Measurements from ENCODE around the gene KHDRBS1.
"Not testable (repeated sequence)": the region's sequence is repeated elsewhere in the genome, so short reads cannot be mapped to it uniquely, and the experiment has no call there.

Gene KHDRBS1

GRCh38 chr1:32066489-32066873 lies 52.8 kb downstream of the KHDRBS1 start:
- DNase-seq, result peak; percentile 30 to 60

- no peak for DNase-seq
Observed at GRCh38 chr1:32068957-32069588, 55.4 kb downstream of the KHDRBS1 start.

DNA sequence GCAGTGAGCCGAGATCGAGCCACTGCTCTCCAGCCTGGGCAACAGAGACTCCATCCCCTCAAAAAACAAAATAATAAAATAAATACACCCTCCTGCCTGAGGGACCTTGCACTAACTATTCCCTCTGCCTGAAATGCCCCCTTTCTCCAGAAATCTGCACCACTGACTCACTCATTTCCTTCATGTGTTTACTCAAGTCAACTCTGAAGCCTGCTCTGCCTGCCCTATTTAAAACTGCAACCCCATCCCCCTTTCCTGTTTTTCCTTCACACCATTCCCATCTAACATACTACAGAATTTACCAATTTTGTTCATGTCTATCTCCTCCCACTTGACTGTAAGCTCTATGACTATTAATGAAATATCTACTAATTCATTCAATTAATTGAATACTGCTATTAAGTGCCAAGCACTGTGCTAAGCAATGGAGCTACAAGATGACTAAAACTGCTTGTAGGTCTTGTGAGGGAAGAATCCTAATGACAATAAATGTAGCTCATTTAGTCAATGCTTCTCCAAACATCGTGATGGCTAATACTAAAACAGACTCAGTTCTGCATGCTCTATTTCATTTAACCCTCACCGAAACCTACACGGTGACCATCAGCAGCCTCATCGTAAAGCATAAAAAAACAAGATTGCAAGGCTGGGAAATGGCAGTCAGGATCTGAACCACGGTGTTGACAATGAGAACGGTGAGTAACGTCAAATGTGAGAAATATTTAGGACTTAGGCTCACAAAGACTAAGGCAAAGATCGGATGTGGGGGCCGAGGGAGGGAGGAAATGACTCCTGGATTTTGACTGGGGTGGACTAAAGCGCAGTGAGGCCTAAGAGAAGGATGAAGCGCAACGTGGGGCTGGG lies 58.3 kb downstream of the KHDRBS1 start:
- DNase-seq, result no peak

GRCh38 chr1:32072622-32073298 lies 59.1 kb downstream of the KHDRBS1 start, which contains the start of gene TMEM39B:
Gene TMEM39B, plus strand, starts transcription at chr1:32072939. Its CDS starts 109 bp downstream, at chr1:32073048.
- DNase-seq, result peak; percentile 94 to 95

DNA sequence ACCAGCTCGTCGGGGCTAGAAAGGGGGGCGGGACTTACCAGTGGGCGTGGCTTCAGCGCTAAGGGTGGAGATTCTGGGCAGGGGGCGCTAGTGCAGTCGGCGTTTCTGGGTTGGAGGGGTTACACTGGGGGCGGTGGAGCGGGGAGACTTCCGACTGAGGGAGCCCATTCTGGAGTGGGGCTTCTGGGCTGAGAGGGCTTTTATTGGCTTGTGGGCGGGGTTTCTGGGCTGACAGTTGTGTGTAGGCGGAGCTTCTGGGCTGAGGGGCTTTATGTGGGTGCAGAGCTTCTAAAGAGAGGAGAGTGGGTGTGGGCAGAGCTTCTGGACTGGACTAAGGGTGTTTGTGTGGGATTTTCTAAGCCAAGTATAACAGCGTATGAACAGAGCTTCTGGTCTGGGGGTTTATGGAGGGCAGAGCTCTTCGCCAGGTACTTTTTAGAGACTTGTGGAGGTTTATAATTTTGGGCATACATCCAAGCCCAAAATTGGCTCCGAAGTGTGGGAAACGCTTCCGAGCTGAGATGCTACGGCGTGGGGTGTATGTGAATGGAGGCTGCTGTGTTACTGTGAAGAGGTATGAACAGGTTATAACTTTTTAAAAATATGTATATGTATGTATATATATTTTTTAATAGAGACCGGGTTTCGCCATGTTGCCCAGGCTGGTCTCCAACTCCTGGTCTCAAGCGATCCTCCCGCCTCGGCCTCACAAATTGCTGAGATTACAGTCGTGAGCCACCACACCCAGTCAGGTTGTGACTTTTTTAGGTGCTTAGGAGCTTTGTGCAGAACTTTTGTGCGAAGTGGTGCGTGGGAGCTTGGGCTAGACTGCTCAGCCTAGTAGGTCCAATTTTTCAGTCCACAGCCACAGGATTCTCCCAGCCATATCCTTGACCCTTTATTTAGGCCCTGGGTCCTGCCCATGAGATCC lies 59.9 kb downstream of the KHDRBS1 start:
- no peak for DNase-seq

DNA sequence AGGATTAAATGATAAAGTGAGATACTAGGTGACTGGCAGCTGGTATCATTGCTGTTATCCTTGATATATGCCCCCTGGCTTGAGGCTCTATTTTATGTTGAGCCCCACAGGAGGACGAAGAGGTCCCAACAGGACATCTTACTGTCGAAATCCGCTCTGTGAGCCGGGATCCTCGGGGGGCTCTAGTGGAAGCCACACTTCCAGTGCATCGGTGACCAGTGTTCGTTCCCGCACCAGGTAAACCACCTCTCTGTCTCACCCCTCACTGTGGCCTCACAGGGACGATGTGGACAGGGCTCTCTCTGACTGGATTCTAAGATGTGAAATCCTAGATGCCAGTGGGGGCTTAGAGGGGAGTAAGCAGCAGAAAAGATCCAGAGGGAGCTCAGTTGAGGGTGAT lies 61.2 kb downstream of the KHDRBS1 start:
- DNase-seq, result no peak

GRCh38 chr1:32077451-32077850 lies 63.8 kb downstream of the KHDRBS1 start:
- DNase-seq, result no peak

DNA sequence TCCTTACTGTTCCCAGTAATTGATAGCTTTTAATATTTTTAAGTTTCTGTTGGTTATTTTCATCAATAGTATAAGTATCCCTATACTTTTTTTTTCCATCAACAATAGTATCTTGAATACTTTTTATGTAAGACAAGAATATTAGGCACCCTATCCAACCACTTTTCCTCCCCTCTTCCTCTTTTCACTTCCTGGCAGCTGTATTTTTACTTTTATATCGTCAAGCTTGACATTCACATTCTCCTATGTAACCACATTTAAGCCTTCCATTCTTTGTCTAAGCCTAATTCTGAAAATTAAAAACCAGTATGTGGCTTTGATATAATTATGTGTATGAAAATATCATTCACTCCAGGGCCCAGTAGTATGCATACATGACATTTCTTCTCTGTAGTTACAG lies 68.4 kb downstream of the KHDRBS1 start:
- no peak for DNase-seq

DNA sequence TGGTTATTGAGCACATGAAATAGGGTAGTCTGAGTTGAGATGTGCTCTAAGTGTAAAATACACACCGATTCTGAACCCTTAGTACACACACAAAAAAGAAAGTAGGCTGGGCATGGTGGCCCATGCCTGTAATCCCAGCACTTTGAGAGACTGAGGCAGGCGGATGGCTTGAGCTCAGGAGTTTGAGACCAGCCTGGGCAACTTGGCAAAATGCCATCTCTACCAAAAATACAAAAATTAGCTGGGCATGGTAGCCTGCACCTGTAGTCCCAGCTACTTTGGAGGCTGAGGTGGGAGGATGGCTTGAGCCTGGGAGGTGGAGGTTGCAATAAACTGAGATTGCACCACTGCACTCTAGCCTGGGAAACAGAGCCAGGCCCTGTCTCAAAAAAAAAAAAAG lies 72.7 kb downstream of the KHDRBS1 start:
- DNase-seq, result not testable (repeated sequence)

- no peak for DNase-seq
Observed at GRCh38 chr1:32091176-32091575, 77.5 kb downstream of the KHDRBS1 start.

DNA sequence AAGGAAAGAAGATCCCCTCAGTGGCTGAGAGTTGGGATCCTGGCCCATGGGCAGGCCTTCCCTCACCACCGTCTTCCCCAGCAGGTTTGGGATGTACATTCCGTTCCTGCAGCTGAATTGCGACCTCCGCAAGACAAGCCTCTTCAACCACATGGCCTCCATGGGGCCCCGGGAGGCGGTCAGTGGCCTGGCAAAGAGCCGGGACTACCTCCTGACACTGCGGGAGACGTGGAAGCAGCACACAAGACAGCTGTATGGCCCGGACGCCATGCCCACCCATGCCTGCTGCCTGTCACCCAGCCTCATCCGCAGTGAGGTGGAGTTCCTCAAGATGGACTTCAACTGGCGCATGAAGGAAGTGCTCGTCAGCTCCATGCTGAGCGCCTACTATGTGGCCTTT lies 77.9 kb downstream of the KHDRBS1 start:
- DNase-seq, result no peak
